HG03558 (cell line): ENCODE measurements around the gene TRIM56.
"Not testable (repeated sequence)": the region's sequence is repeated elsewhere in the genome, so short reads cannot be mapped to it uniquely, and the experiment has no call there.

Experiments
- ATAC-seq: cut with Tn5 transposase; IDR thresholded peaks from one replicate; pipeline ENCODE4 v1.9.1; 2021; ENCODE audit warnings: moderate number of reproducible peaks; ENCODE audit not compliant: unreplicated experiment; ENCODE audit errors: extremely low read depth

The TRIM56 gene

DNA sequence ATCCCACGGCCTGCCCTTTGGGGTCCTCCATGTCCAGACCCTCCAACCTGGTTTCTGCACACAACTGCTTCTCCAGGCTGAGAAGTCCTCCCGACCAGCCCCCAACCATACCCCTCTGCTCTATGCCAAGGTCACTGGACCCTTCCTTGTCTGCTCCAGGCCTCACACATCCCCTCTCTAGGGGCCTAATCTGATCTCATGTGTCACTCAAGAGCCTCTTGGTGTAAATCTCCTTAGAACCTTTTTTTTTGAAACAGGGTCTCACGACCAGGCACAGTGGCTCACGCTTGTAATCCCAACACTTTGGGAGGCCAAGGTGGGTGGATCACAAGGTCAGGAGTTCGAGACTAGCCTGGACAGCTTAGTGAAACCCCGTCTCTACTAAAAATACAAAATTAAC, 24.1 kb downstream of the TRIM56 start:
- no peak for ATAC-seq

- ATAC-seq: no peak
These were observed 26.0 kb downstream of the TRIM56 start for GRCh38 chr7:101111261-101111660.

DNA sequence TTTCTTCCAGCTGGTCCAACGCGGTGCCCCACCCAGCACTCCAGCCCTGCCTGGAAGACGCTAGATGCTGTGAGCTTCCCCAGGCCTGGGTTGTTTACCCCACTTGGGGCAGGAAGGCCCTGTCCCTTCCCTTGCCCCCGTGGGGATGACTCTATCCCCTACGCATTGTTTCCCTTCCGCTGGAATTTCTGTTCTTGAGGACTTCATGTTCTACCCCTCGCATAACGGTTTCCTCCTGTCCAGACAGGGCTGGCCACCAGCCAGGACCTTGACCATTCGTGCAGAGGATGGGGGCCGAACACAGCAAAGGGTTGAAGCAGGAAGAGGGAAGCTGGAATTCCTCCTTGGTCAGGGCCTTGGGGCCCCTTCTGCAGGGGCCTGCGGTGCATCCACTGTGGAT, 27.0 kb downstream of the TRIM56 start:
- ATAC-seq: no peak

DNA sequence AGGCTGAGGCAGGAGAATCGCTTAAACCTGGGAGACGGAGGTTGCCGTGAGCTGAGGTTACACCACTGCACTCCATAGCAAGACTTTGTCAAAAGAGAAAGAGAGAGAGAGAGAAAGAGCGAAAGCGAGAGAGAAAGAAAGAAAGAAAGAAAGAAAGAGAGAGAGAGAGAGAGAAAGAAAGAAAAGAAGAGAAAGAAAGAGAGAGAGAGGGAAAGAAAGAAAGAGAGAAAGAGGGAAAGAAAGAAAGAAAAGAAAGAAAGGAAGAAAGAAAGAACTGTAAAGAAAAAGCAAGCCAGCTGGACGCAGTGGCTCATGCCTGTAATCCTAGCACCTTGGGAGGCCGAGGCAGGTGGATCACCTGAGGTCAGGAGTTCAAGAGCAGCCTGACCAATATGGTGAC, 27.9 kb downstream of the TRIM56 start:
- not testable (repeated sequence) for ATAC-seq

- no peak for ATAC-seq
These were observed 28.6 kb downstream of the TRIM56 start for GRCh38 chr7:101113836-101114235.

DNA sequence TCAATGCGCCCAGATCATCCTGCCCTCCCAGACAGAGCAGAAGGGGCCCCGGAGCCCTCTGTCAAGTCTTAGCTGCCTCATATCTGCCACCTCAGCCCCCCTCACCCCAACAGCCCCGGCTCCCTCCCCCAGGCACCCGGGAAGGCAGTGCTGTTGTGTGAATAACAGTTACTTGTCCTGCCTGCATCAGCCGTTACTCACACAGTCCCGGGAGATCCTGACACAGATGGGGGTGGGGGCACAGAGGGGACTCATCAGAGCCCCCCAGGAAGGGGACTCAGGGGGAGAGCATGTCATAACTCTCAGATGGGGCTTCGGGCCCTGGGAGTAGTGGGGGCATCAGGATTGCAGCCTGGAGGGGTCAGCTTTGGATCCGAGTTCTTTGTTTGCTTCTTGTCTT, 29.2 kb downstream of the TRIM56 start:
- ATAC-seq: no peak

DNA sequence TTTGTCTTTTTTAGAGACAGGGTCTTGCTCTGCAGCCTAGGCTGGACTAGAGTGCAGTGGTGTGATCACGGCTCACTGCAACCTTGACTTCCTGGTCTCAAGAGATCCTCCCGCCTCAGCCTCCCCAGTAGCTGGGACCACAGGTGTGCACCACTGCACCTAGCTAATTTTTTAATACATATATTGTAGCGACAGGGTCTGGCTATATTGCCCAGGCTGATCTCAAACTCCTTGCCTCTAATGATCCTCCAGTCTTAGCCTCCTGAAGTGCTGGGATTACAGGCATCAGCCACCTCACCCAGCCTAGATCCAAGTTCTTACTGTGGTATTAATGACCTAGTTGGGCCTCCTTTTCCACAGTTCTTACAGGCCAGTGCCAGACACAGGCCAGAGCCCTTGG, 29.9 kb downstream of the TRIM56 start:
- no peak for ATAC-seq

GRCh38 chr7:101116898-101117297, 31.6 kb downstream of the TRIM56 start:
- ATAC-seq: no peak

GRCh38 chr7:101118856-101119255, 33.6 kb downstream of the TRIM56 start:
- ATAC-seq: no peak

DNA sequence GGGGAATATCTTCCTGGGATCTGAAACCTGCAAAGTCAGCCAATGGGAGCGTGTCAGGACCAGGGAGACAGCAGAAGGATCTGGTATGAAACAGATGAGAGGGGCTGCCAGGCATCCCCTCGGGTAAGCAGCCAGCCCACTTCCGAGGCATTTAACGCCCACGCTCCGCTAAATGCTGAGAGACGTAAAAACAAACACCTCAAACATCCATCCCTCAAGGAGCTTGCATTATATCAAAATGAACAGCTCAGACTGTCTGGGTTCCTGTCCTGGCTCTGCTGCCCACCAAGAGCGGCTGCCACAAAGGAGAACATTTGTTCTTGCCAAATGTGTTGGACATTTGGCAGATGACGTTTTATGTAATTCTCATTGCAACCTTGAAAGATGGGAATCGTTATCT, 34.6 kb downstream of the TRIM56 start:
- no peak for ATAC-seq

DNA sequence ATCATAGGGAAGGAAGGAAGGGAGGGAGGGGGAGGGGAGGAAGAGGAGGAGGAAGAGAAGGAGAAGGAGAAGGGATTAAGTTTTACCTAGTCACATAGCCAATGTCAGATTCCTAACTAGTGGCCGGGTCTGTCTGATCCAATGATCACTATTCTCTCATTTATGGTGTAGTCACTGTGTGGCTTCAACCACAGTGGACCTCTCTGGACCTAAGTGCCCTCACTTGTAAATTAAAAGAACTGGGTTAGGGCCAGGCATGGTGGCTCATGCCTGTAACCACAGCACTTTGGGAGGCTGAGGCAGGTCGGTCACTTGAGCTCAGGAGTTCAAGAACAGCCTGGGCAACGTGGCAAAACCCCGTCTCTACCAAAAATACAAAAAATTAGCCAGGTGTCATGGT, 35.0 kb downstream of the TRIM56 start:
- ATAC-seq: no peak

DNA sequence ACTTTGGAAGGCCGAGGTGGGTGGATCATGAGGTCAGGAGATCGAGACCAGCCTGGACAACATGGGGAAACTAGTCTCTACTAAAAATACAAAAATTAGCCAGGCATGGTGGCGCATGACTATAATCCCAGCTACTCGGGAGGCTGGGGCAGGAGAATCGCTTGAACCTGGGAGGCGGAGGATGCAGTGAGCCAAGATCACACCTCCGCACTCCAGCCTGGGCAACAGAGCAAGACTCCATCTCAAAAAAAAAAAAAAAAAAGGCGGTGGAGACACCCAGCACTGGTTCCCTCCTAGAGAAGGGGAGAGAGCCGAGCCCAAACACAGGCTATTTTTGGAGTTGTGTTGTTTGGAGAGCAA, 36.3 kb downstream of the TRIM56 start:
- ATAC-seq: not testable (repeated sequence)

DNA sequence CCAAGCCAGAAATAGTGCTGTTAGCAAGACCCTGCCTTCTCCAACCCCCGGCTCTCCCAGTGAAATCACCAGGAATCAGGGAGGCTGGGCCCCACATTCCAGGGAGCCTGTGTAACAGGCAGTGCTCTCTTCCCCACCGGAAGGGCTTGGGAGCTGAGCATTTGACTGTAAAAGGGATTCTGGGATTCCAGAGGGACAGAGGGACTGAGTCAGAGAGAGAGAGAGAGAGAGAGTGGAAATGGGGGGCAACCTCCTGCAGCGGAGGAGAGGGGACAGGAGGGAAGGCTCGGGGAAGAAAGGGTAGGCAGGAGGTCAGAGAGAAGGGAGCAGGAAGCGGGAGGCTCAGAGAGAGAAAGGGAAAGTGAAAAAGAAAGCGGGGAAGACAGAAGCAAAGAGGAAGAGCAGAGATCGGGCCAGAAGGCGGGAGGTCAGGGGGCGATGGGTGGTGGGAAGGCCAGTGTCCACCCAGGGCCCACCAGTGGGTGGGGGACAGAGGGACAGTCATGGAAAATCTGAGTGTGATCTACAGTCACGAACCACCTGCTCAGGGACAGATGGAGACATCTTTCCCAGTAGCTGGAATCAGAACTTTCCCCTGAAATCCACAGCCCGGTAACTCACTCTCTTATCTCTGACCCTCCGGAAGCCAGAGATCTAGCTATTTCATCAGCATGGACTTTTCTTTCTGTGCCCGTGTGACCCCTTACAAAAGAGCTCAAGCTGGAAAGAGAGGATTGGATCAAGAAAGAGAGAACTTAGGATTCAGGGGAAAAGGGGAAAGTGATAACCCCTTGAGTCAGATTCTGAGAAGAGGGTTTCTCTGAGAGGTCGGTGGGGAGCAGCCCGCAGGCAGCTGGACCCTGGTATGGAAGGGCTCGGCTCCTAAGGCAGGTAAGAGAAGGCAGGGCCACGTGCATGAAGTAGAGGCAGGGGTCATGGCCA, 37.0 kb downstream of the TRIM56 start:
- ATAC-seq: no peak

DNA sequence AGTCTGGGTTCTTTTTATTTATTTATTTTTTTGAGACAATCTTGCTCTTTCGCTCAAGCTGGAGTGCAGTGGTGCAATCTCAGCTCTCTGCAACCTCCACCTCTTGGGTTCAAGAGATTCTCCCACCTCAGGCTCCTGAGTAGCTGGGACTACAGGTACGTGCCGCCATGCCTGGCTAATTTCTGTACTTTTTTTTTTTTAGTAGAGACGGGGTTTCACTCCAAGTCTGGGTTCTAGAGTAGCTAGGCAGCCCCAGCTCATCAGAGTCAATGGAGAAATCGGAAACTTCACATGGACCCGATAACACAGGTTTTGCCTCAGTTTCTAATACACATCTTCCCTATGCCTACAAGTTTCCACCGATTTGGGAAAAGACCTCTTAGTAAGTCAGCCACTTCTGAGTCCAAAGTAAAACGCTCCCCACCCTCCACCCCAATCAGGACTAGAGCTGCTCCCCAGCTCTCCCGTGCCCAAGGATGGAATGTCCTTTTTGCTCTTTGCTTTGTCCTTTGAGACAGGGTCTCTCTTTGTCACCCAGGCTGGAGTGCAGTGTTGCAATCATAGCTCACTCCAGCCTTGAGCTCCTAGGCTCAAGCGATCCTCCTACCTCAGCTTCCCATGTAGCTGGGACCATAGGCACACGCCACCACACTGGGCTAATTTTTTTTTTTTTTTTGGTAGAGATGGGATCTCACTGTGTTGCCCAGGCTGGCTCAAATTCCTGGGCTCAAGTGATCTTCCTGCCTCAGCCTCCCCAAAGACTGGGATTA, 37.8 kb downstream of the TRIM56 start:
- ATAC-seq: no peak

GRCh38 chr7:101123703-101124068, 38.4 kb downstream of the TRIM56 start:
- no peak for ATAC-seq

GRCh38 chr7:101124376-101125056, 39.2 kb downstream of the TRIM56 start:
- ATAC-seq: no peak

GRCh38 chr7:101125989-101126650, 40.8 kb downstream of the TRIM56 start:
- no peak for ATAC-seq

- no peak for ATAC-seq
These were observed 41.6 kb downstream of the TRIM56 start, which contains the start of gene SERPINE1 for GRCh38 chr7:101126651-101127459. Gene SERPINE1, plus strand, starts transcription at chr7:101127104. Its CDS starts 1,290 bp downstream, at chr7:101128394.

- no peak for ATAC-seq
These were observed 42.3 kb downstream of the TRIM56 start for GRCh38 chr7:101127460-101128039.
